Measurements from ENCODE around the gene HOXD11. TPM values are rescaled to one million over a fixed set of nuclear protein-coding genes. Genes with fewer than 3 reads are reported as not detected.

HOXD11 gene
- total and polyA plus RNA-seq, 5 donors, result not detected

DNA sequence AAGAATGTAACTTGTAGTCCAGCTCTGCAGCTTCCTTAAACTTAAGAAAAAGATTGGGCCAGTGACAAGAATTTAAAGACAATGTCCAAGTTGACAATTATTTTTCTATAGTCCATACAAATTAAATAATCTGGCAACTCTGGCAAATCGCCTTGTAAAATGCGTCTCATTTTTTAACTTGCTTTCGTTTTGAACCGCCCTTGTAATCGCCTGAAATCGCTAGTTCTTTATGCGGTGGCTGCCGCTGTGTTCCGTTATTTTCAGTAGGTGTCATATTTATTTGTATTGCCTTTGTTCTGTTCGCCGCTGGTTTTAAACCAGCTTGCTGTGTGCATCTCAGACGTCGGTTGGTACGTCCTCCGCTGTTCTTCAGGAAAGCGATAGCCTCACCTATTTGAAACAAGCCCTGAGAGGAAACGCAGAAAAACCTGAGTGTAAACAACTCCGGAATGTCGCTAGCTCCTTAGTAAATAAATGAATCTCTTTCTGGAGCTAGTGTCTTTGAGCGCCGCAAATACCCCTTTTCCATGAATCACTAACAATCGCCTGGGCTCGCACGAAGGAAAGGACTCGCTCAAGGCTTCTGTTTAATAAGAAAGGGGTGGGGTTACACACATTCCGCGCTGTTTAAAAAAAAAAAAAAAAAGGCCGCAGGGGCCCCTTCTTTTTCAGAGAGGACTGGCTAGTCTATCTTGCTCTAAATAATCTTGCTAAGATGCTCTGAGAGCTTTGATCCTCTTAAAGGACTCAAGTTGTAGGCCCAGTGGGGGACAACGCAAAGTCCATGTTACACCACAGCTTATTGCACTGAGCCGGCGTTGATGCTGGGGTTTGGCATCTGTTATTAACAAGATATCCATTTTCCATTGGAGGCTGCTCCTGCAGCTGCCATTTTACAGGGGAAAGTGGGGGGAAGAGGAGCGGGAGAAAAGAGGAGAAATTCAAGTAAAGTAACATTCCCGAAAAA lies 25.4 kb downstream of the HOXD11 start:
- H3K4me3 ChIP-seq (ENCODE audit: low read length), result peak overlapping the region; percentile 43
- H3K27ac ChIP-seq (ENCODE audit: low read length), result no peak overlapping the region
- no peak for DNase-seq
- no peaks in the 10 kb centered on the region for H3K9me3 ChIP-seq (ENCODE audit: control insufficient read depth, low read length)
- intact Hi-C loops (cut with DNase I), result loop anchor here in 2 of 4 donors (10.0 kb wide), 2 partner anchors 1002 to 1012 kb away; no protein-coding TSS in a partner anchor
- peaks cover 3% of the 10 kb centered on the region for H3K4me1 ChIP-seq (ENCODE audit: control insufficient read depth, insufficient read depth, low read length)
- no peak for ATAC-seq
- 14% methylated on average over 33 of the region's 33 CpGs for WGBS
- peaks cover 14% of the 10 kb centered on the region for H3K27me3 ChIP-seq (ENCODE audit: control insufficient read depth, insufficient read depth)

DNA sequence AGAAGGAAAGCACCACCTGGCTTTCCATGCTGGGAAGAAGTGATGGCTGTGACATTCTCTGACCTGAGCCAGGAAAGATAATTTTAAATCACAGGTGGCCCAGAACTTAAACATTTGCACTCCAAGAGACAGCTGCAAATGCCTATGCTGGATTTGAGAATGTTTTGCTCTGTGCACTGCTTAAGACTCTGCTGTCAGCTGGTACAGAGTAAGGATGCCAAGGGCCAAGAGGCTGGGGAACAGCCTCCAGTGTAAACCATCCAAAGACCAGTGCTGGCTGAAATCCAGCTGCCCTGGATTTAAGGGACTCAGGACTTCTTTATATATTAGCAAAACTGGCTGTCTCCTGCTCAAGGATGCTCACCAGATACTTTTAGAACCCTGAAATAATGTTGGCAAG lies 26.3 kb downstream of the HOXD11 start:
- no peaks in the 10 kb centered on the region for H3K9me3 ChIP-seq (ENCODE audit: control insufficient read depth, low read length)
- ATAC-seq (no peak), DNase-seq (no peak)
- no peak overlapping the region for H3K27ac ChIP-seq (ENCODE audit: low read length)
- peaks cover 12% of the 10 kb centered on the region for H3K27me3 ChIP-seq (ENCODE audit: control insufficient read depth, insufficient read depth)
- intact Hi-C loops (cut with DNase I), result loop anchor here in 2 of 4 donors (10.0 kb wide), 2 partner anchors 1001 to 1011 kb away; no protein-coding TSS in a partner anchor
- no peak overlapping the region for H3K4me3 ChIP-seq (ENCODE audit: low read length)
- peaks cover 3% of the 10 kb centered on the region for H3K4me1 ChIP-seq (ENCODE audit: control insufficient read depth, insufficient read depth, low read length)

DNA sequence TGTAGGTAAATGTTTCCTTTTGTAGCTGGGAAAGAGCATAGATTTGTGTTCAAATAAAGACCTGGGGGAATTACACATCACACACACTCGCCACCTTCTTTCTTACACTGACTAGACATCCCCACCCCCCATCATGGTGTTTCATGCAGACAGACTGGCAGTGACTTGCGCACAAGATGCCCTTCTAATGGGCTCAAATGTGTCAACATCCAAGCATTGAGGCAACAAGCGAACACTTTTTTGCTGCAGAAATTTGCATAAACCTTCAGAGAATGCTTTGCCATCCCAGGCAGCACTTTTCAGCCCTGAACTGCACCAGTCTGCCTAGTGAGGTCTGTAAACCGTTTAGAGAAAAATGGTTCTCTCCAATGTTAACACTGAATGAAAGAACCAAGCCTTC lies 27.0 kb downstream of the HOXD11 start:
- Histone ChIP-seq H3K4me1 (ENCODE audit: control insufficient read depth, insufficient read depth, low read length) (peaks cover 3% of the 10 kb centered on the region), H3K9me3 (ENCODE audit: control insufficient read depth, low read length) (no peaks in the 10 kb centered on the region), H3K27me3 (ENCODE audit: control insufficient read depth, insufficient read depth) (peaks cover 12% of the 10 kb centered on the region), H3K4me3 (ENCODE audit: low read length) (no peak overlapping the region), H3K27ac (ENCODE audit: low read length) (no peak overlapping the region)
- intact Hi-C loops (cut with DNase I), result loop anchor here in 2 of 4 donors (10.0 kb wide), 2 partner anchors 1001 to 1011 kb away; no protein-coding TSS in a partner anchor
- DNase-seq (no peak), ATAC-seq (no peak)
- WGBS, result 38% methylated on average over 4 of the region's 4 CpGs

DNA sequence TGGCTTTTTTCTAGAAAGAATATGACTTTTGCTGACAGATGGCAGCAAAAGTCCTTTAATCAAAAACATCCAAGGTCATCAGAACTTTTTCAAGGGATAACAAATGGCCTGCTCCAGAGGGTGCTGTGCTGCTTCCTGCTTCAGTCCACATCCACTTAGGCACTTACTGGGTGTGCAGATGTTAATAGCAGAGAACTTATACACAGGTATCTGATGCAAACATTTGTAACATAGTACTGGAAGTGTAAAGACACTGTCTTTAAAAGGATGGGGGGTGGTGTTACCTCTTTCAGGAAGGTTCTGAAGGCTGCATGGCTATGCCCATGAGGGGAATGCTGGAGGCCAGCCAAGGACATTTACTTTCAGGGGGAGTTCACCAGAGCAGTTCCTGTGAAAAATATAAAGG lies 28.0 kb downstream of the HOXD11 start:
- no peak for DNase-seq
- Histone ChIP-seq H3K4me1 (ENCODE audit: control insufficient read depth, insufficient read depth, low read length) (no peaks in the 10 kb centered on the region), H3K4me3 (ENCODE audit: low read length) (no peak overlapping the region), H3K27me3 (ENCODE audit: control insufficient read depth, insufficient read depth) (peaks cover 12% of the 10 kb centered on the region), H3K27ac (ENCODE audit: low read length) (no peak overlapping the region), H3K9me3 (ENCODE audit: control insufficient read depth, low read length) (no peaks in the 10 kb centered on the region)
- intact Hi-C loops (cut with DNase I), result loop anchor here in 2 of 4 donors (5.0 to 10.0 kb wide), 3 partner anchors 507 to 1010 kb away; no protein-coding TSS in a partner anchor
- ATAC-seq, result no peak

DNA sequence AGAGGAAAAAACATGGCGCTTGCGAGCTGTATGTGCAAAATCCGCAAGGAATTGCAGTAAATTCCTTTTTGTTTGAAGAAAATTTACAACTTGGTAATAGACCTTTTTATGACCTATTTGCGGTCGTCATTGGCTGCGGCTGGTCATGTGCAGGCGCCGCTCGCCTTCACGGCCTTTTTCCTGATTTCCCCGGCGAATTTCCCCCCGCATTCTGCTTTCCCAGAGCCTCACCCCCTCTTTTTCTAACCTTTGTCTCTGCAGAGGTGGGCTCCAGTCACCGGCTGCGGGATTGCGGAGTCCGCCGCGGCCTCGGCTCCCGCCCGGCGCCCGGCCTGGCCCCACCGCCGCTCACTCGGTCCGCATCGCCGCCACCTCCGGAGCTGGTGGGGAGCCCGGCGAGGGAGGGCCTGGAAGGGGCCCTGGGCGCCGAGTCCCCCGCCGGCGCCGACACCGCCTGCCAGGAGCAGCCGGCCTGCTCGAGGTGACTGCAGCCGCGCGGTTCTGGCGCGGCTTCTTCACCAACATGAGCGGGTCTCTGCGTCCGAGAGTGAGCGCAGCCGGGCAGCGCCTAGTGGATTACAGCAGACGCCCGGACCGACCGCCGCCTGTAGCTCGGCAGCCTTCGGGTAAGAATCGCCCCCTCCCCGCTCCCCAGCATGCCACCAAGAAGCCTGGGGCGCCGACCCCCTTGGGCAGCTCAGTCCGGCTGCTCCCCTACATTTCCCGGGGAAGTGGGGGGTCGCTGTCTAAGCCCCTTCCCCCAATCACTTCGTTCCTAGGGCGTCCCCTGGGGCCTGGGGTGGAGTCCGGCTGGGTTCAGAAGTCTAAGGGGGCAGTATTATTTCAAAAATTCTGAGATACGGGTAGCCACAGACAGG lies 29.5 kb downstream of the HOXD11 start:
- Histone ChIP-seq H3K4me3 (ENCODE audit: low read length) (peak overlapping the region; percentile 43), H3K27me3 (ENCODE audit: control insufficient read depth, insufficient read depth) (peaks cover 10% of the 10 kb centered on the region), H3K9me3 (ENCODE audit: control insufficient read depth, low read length) (no peaks in the 10 kb centered on the region), H3K4me1 (ENCODE audit: control insufficient read depth, insufficient read depth, low read length) (no peaks in the 10 kb centered on the region), H3K27ac (ENCODE audit: low read length) (no peak overlapping the region)
- ATAC-seq (no peak), DNase-seq (peak in 1 of 3 donors; percentile 63)
- intact Hi-C loops (cut with DNase I), result loop anchor here in 2 of 4 donors (5.0 to 10.0 kb wide), 3 partner anchors 506 to 1008 kb away; no protein-coding TSS in a partner anchor
- 3% methylated on average over 71 of the region's 71 CpGs for WGBS

DNA sequence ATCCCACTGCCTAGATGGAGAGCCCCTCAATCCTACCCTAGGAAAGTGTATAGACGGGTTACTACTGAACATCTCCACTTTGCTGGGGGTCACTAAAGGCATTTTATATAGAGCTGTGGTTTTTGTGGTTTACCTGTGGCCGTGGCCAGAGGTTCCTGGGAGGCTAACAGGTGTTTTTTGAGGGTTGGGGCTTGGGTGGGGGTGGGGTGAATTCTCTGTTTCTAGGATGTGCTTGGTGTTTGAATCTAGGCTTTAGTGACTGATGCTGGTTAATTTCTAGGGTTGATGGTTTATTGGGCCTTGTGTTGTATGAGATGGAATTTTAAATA lies 30.1 kb downstream of the HOXD11 start:
- ATAC-seq (no peak), DNase-seq (no peak)
- intact Hi-C loops (cut with DNase I), result loop anchor here in 2 of 4 donors (5.0 to 10.0 kb wide), 3 partner anchors 505 to 1008 kb away; no protein-coding TSS in a partner anchor
- no peaks in the 10 kb centered on the region for H3K4me1 ChIP-seq (ENCODE audit: control insufficient read depth, insufficient read depth, low read length)
- peaks cover 10% of the 10 kb centered on the region for H3K27me3 ChIP-seq (ENCODE audit: control insufficient read depth, insufficient read depth)
- H3K27ac ChIP-seq (ENCODE audit: low read length), result no peak overlapping the region
- H3K4me3 ChIP-seq (ENCODE audit: low read length), result no peak overlapping the region
- 26% methylated on average over 2 of the region's 2 CpGs for WGBS
- no peaks in the 10 kb centered on the region for H3K9me3 ChIP-seq (ENCODE audit: control insufficient read depth, low read length)

DNA sequence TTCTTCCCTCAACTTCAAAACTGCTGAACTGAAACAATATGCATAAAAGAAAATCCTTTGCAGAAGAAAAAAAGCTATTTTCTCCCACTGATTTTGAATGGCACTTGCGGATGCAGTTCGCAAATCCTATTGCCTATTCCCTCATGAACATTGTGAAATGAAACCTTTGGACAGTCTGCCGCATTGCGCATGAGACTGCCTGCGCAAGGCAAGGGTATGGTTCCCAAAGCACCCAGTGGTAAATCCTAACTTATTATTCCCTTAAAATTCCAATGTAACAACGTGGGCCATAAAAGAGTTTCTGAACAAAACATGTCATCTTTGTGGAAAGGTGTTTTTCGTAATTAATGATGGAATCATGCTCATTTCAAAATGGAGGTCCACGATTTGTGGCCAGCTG lies 30.8 kb downstream of the HOXD11 start:
- ATAC-seq (no peak), DNase-seq (no peak)
- Histone ChIP-seq H3K4me1 (ENCODE audit: control insufficient read depth, insufficient read depth, low read length) (no peaks in the 10 kb centered on the region), H3K27ac (ENCODE audit: low read length) (no peak overlapping the region), H3K4me3 (ENCODE audit: low read length) (no peak overlapping the region), H3K27me3 (ENCODE audit: control insufficient read depth, insufficient read depth) (peaks cover 5% of the 10 kb centered on the region), H3K9me3 (ENCODE audit: control insufficient read depth, low read length) (no peaks in the 10 kb centered on the region)
- WGBS, result 42% methylated on average over 8 of the region's 8 CpGs
- intact Hi-C loops (cut with DNase I), result loop anchor here in 2 of 4 donors (5.0 to 10.0 kb wide), 3 partner anchors 504 to 1007 kb away; no protein-coding TSS in a partner anchor

DNA sequence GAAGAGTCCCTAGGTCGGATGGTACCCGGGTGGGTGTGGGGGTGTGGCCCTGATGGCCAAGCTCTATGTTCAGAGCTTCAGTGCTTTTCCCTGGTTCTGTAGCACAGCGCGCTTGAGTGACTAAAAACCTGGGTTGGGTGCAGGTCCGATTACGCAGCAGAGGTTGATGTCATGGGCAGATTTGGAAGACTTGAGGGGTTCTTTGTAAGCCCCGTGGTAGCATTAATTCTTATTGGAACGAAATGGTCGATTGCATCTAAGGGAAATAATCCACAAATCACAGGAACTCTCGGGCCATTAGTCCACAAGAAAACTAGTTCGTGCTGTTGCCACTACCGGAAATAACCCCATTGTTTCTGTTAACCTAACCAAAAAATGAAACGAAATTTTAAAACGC lies 31.4 kb downstream of the HOXD11 start:
- ATAC-seq, result no peak
- WGBS, result 15% methylated on average over 14 of the region's 14 CpGs

DNA sequence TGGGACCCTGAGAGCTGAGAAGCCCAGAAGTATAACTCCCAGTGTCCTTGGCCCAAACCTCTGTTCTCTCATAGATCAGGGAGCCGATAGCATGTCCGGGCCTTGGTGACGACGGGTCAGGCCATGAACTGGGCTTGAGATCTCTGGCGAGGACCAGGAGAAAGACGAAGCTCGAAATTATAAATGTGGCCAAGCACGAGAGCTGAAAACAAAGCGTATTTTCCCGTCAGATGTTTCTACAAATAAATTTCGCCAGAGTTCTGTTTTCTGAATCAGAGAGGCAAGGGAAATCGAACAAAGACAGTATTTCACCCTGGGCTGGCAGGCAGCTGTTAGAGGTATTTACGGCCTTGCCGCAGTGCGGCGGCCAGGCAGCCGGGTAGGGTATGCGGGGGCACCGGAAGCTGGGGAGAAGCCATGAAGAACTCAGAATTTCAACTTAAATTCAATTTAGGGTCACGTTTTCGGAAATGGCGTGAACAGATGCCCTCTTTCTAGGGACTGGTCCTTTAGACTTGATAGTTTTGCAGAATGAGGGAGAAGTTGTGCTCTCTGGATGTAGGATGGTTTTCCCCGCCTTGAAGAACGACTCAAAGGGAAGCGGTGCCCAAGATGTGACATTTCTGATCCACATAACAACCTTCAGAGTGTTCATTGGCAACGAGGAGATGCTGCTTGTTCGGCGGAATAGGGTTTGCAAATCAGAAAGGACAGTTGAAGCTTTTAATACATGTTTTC lies 32.0 kb downstream of the HOXD11 start:
- no peak overlapping the region for H3K4me3 ChIP-seq (ENCODE audit: low read length)
- peaks cover 9% of the 10 kb centered on the region for H3K27me3 ChIP-seq (ENCODE audit: control insufficient read depth, insufficient read depth)
- no peaks in the 10 kb centered on the region for H3K4me1 ChIP-seq (ENCODE audit: control insufficient read depth, insufficient read depth, low read length)
- DNase-seq (no peak), ATAC-seq (no peak)
- H3K9me3 ChIP-seq (ENCODE audit: control insufficient read depth, low read length), result no peaks in the 10 kb centered on the region
- intact Hi-C loops (cut with DNase I), result loop anchor here in 2 of 4 donors (5.0 to 10.0 kb wide), 3 partner anchors 503 to 1006 kb away; no protein-coding TSS in a partner anchor
- no peak overlapping the region for H3K27ac ChIP-seq (ENCODE audit: low read length)
- 22% methylated on average over 28 of the region's 28 CpGs for WGBS

More for the DNA sequence above, 31.4 kb downstream of the HOXD11 start:
- no peak for DNase-seq
- Histone ChIP-seq H3K4me3 (ENCODE audit: low read length) (no peak overlapping the region), H3K4me1 (ENCODE audit: control insufficient read depth, insufficient read depth, low read length) (no peaks in the 10 kb centered on the region), H3K27me3 (ENCODE audit: control insufficient read depth, insufficient read depth) (peaks cover 9% of the 10 kb centered on the region), H3K27ac (ENCODE audit: low read length) (no peak overlapping the region), H3K9me3 (ENCODE audit: control insufficient read depth, low read length) (no peaks in the 10 kb centered on the region)
- intact Hi-C loops (cut with DNase I), result loop anchor here in 2 of 4 donors (5.0 to 10.0 kb wide), 3 partner anchors 504 to 1006 kb away; no protein-coding TSS in a partner anchor
